HFF-Myc (cell line): Measurements from ENCODE around the gene GJB4.

Experiments used
- DNase-seq: peaks from one replicate; pipeline ENCODE4 v3.0.0-alpha.2; 2011; ENCODE audit warnings: low read depth; ENCODE audit errors: extremely low read depth
- H3K4me3 ChIP-seq: replicated peaks from 2 replicates; pipeline ENCODE4 v1.5.1; 2011; ENCODE audit warnings: low read depth, mild to moderate bottlenecking, control low read depth, low read length
- TF ChIP-seq, protein P1 (sequence below): IDR thresholded peaks from 2 replicates; pipeline ENCODE4 v1.5.1; 2012; ENCODE audit warnings: mild to moderate bottlenecking, low read depth, low read length, control low read depth; ENCODE audit errors: missing control alignments

Gene GJB4

DNA sequence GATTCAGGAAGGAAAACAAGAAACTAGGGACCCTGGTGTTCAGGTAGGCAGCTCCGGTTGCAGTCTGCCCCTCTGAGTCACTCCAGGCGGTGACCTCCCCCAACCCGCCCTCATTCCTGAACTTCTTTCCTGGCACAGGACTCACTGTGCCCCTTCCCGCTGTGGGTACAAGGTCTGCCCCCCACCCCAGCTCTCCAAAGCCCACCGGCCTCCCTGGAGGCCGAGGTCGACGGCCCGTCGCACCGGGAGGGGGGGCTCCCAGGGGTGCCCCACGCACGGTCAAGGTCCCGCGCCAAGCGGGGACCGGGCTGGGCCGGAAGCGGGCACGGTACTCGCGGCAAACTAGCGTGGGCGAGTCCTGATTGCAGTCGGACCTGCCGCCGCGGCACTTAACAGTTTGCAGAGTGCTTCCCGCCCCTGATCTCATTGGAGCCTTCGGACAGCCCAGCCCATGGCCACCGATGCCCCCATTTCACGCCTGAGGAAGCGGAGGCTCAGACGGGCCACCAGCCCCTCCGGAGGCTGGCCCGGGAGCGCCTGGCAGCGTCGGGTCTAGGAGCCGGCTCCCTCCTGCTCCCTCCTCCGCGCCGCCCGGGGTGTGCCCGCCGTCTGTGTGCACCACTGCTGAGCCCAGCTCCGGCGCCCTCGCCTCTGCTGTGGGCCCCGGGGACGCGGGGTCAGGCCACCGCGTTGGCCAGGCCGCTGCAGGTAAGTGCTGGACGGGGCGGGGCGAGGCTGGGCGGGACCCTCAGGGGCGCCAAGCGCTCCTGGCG is 21.7 kb downstream of the GJB4 start, which contains the start of gene GJB3:
TSS of gene GJB3 (plus strand) at position 144 of the 773 bp plus-strand sequence. CDS start 3,549 bp downstream, outside the sequence.
- no peak for DNase-seq
- TF ChIP-seq, protein P1, sequence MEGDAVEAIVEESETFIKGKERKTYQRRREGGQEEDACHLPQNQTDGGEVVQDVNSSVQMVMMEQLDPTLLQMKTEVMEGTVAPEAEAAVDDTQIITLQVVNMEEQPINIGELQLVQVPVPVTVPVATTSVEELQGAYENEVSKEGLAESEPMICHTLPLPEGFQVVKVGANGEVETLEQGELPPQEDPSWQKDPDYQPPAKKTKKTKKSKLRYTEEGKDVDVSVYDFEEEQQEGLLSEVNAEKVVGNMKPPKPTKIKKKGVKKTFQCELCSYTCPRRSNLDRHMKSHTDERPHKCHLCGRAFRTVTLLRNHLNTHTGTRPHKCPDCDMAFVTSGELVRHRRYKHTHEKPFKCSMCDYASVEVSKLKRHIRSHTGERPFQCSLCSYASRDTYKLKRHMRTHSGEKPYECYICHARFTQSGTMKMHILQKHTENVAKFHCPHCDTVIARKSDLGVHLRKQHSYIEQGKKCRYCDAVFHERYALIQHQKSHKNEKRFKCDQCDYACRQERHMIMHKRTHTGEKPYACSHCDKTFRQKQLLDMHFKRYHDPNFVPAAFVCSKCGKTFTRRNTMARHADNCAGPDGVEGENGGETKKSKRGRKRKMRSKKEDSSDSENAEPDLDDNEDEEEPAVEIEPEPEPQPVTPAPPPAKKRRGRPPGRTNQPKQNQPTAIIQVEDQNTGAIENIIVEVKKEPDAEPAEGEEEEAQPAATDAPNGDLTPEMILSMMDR = no peak
- no peak within 1 kb of the TSS for H3K4me3 ChIP-seq

DNA sequence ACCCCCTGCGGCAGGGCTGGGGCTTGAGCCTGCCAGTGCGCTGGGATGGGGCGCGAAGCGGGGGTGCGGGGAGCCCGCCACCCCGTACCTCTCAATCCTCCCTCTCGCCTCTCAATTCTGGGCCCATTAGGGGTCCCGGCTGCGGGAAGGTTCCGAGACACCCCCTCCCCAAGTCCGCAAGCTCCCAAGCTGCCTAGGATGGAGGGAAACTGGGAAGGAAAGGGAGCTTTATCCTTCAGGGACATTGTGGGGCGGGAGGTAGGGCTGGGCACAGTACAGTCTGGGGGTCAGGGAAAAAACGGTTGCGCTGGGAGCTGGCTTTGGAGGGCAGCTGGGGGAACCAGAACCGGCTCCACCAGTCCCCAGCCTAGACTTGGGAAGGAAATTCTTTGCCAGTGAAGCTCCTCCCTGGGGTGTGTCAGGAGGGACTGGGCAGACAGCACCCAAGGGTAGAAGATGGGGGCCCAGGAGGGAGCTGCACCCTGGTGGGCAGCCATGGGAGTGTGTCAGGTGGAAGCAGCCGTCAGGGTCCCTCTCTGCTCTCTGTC is 22.4 kb downstream of the GJB4 start:
- TF ChIP-seq, protein P1 = no peak
- no peak overlapping the region for H3K4me3 ChIP-seq
- no peak for DNase-seq

GRCh38 chr1:34784751-34785221 is 25.2 kb downstream of the GJB4 start:
- TF ChIP-seq, protein P1 = no peak
- no peak overlapping the region for H3K4me3 ChIP-seq
- DNase-seq = no peak

GRCh38 chr1:34785231-34785874 is 25.8 kb downstream of the GJB4 start:
- no peak overlapping the region for H3K4me3 ChIP-seq
- no peak for DNase-seq
- TF ChIP-seq, protein P1 = no peak

GRCh38 chr1:34785875-34786470 is 26.4 kb downstream of the GJB4 start:
- no peak for DNase-seq
- TF ChIP-seq, protein P1 = no peak
- H3K4me3 ChIP-seq = no peak overlapping the region

GRCh38 chr1:34786521-34787325 is 27.2 kb downstream of the GJB4 start:
- H3K4me3 ChIP-seq = no peak overlapping the region
- peak; percentile 44 for DNase-seq

More at GRCh38 chr1:34786521-34787325, 27.2 kb downstream of the GJB4 start:
- TF ChIP-seq, protein P1 = peak; percentile 86
